IPS-NIHi7 (cell line): ENCODE measurements around the gene BDKRB2.

ENCODE experiments used
- DNase-seq: peaks from one replicate; pipeline ENCODE4 v3.0.0; 2012; ENCODE audit warnings: mixed read lengths; ENCODE audit errors: extremely low spot score

The BDKRB2 gene

GRCh38 chr14:96198430-96199130 is 6.1 kb upstream of the BDKRB2 start:
- no peak for DNase-seq

- DNase-seq, result no peak
Measured at GRCh38 chr14:96201157-96201556, 3.5 kb upstream of the BDKRB2 start.

- no peak for DNase-seq
Measured at GRCh38 chr14:96201965-96202364, 2.7 kb upstream of the BDKRB2 start.

GRCh38 chr14:96202441-96203094 is 2.1 kb upstream of the BDKRB2 start:
- DNase-seq, result no peak

GRCh38 chr14:96203116-96203515 is 1.5 kb upstream of the BDKRB2 start:
- DNase-seq, result no peak

- no peak for DNase-seq
Measured at GRCh38 chr14:96203635-96204034, 1.0 kb upstream of the BDKRB2 start.

- DNase-seq, result no peak
Measured at GRCh38 chr14:96205059-96205977, 679 bp downstream of the BDKRB2 start.

- no peak for DNase-seq
Measured at GRCh38 chr14:96205978-96206360, 1.3 kb downstream of the BDKRB2 start.

GRCh38 chr14:96206461-96206860 is 1.8 kb downstream of the BDKRB2 start:
- DNase-seq, result no peak

GRCh38 chr14:96207686-96208085 is 3.0 kb downstream of the BDKRB2 start:
- no peak for DNase-seq

GRCh38 chr14:96208739-96209138 is 4.1 kb downstream of the BDKRB2 start:
- DNase-seq, result no peak

- DNase-seq, result no peak
Measured at GRCh38 chr14:96212140-96212539, 7.5 kb downstream of the BDKRB2 start.

GRCh38 chr14:96212896-96213295 is 8.3 kb downstream of the BDKRB2 start:
- no peak for DNase-seq

- DNase-seq, result no peak
Measured at GRCh38 chr14:96213871-96214465, 9.3 kb downstream of the BDKRB2 start.

GRCh38 chr14:96214793-96215192 is 10.2 kb downstream of the BDKRB2 start:
- DNase-seq, result no peak

- DNase-seq, result no peak
Measured at GRCh38 chr14:96215452-96216244, 11.0 kb downstream of the BDKRB2 start.

GRCh38 chr14:96216627-96217026 is 12.0 kb downstream of the BDKRB2 start:
- DNase-seq, result no peak

- DNase-seq, result no peak
Measured at GRCh38 chr14:96217376-96217913, 12.8 kb downstream of the BDKRB2 start.

GRCh38 chr14:96221109-96221650 is 16.5 kb downstream of the BDKRB2 start:
- DNase-seq, result no peak

GRCh38 chr14:96221841-96222240 is 17.2 kb downstream of the BDKRB2 start:
- no peak for DNase-seq
